HepG2 (cell line): Measurements from ENCODE around the gene DAZAP1. TPM values are rescaled to one million over a fixed set of nuclear protein-coding genes. Genes with fewer than 3 reads are reported as not detected.
A peak's percentile ranks its signal among the peaks of the same experiment; 100 is the strongest.

Experiments
- ATAC-seq: fragments of 200-7000 bp; cut with Tn5 transposase; 3 replicates; pipeline ENCODE4 v1.9.1; 2020; ENCODE audit warnings: mild to moderate bottlenecking, moderate library complexity
- BruUV-seq: library from RNA; stranded (reverse); fragments of 400-500 nt; replicated peaks from 2 replicates; lab custom pipeline; 2021; lab: Mats Ljungman, UMichigan
- CTCF ChIA-PET: fragments of 300-600 bp; formaldehyde crosslinking; extraction: SDS; loops from one replicate; lab custom pipeline; 2021; ENCODE audit warnings: low total read pairs, inconsistent platforms, low intra/inter-chr PET ratio; lab: Yijun Ruan, JAX
- POLR2A ChIA-PET: fragments of 350-600 bp; sonication (Branson Sonifier 250); formaldehyde crosslinking; loops from one replicate; lab custom pipeline; 2020; ENCODE audit warnings: antibody characterized with exemption, inconsistent platforms; lab: Yijun Ruan, JAX
- DNase-seq: peaks from one replicate; pipeline ENCODE4 v3.0.0-alpha.2; 2015; ENCODE audit warnings: low spot score
- FAIRE-seq: peaks from 3 replicates; lab custom pipeline; 2011; peaks lifted over from hg19 to GRCh38; lab: Jason Lieb, UNC
- H2AFZ ChIP-seq: one replicate; pipeline ENCODE4 v1.6.1; 2011; ENCODE audit warnings: low read length, inconsistent platforms
- H3K27ac ChIP-seq: fragments of 300-600 bp; 3 replicates; pipeline ENCODE4 v1.8.0; 2011; ENCODE audit warnings: mixed run types, mild to moderate bottlenecking, mixed read lengths, low read length, inconsistent platforms; ENCODE audit not compliant: insufficient read depth; ENCODE audit errors: extremely low read length
- H3K27me3 ChIP-seq, 2 experiments: fragments of 200-600 bp in 1 of 2; 2 replicates in 1 of 2; 3 replicates in 1 of 2; pipeline versions ENCODE4 v1.6.0 to v1.8.0; 2011; ENCODE audit warnings: low read length in 2 of 2, mild to moderate bottlenecking in 2 of 2, moderate library complexity in 2 of 2, inconsistent platforms in 1 of 2; ENCODE audit not compliant: insufficient read depth in 2 of 2, control insufficient read depth in 1 of 2
- H3K36me3 ChIP-seq, 2 experiments: fragments of 200-600 bp in 1 of 2; replicated peaks in 1 of 2; 2 replicates in 1 of 2; 3 replicates in 1 of 2; pipeline versions ENCODE4 v1.5.1 to v1.8.0; 2011; ENCODE audit warnings: low read length in 2 of 2, inconsistent platforms in 1 of 2; ENCODE audit not compliant: insufficient read depth in 2 of 2, control insufficient read depth in 1 of 2
- H3K4me1 ChIP-seq: 2 replicates; pipeline ENCODE4 v1.5.1; 2012; ENCODE audit warnings: low read length, inconsistent platforms; ENCODE audit not compliant: insufficient read depth
- H3K4me2 ChIP-seq: 2 replicates; pipeline ENCODE4 v1.6.0; 2011; ENCODE audit warnings: low read depth, low read length, inconsistent platforms
- H3K4me3 ChIP-seq, 3 experiments: fragments of 200-600 bp in 1 of 3; sonication (generic), shearing (Covaris generic) in 1 of 3; replicated peaks in 1 of 3; 2 replicates each; pipeline ENCODE4 v1.5.1; 2011 to 2016; ENCODE audit warnings: low read length in 3 of 3, inconsistent platforms in 2 of 3, low read depth in 2 of 3, mild to moderate bottlenecking in 2 of 3, control low read depth in 1 of 3, mixed read lengths in 1 of 3; ENCODE audit not compliant: insufficient read depth in 1 of 3
- H3K79me2 ChIP-seq: one replicate; pipeline ENCODE4 v1.6.1; 2011; ENCODE audit warnings: low read length, inconsistent platforms; ENCODE audit not compliant: insufficient read depth
- H3K9ac ChIP-seq: 2 replicates; pipeline ENCODE4 v1.6.0; 2011; ENCODE audit warnings: mild to moderate bottlenecking, low read depth, low read length, inconsistent platforms; ENCODE audit not compliant: insufficient read depth
- H3K9me3 ChIP-seq: 2 replicates; pipeline ENCODE4 v1.5.1; 2012; ENCODE audit warnings: mild to moderate bottlenecking, low read length
- H4K20me1 ChIP-seq: 2 replicates; pipeline ENCODE4 v1.6.0; 2011; ENCODE audit warnings: inconsistent platforms, mild to moderate bottlenecking, low read length, moderate library complexity; ENCODE audit not compliant: insufficient read depth
- CHD4 ChIP-seq: fragments of 200-600 bp; sonication (generic); IDR thresholded peaks from 2 replicates; pipeline ENCODE4 v1.7.0; 2017; ENCODE audit warnings: mild to moderate bottlenecking, low read length, borderline replicate concordance
- FOXA3 ChIP-seq: IDR thresholded peaks from 2 replicates; pipeline ENCODE4 v1.6.1; 2016; ENCODE audit warnings: missing genetic modification reagents, missing compliant biosample characterization
- ISL2 ChIP-seq: sonication (generic); formaldehyde crosslinking; IDR thresholded peaks from 2 replicates; pipeline ENCODE4 v1.5.0; 2020; ENCODE audit warnings: missing genetic modification reagents
- NR2F2 ChIP-seq: IDR thresholded peaks from 2 replicates; pipeline ENCODE4 v1.6.1; 2012; ENCODE audit warnings: low read depth, inconsistent platforms, borderline replicate concordance
- SOX13 ChIP-seq, 3 experiments: fragments of 450-650 bp in 1 of 3; sonication (generic) in 1 of 3; formaldehyde crosslinking in 1 of 3; IDR thresholded peaks in 2 of 3; conservative IDR thresholded peaks in 1 of 3; 2 replicates each; pipeline versions ENCODE4 v1.5.0 to v1.6.1; 2016 to 2020; ENCODE audit warnings: antibody characterized with exemption in 1 of 3, mild to moderate bottlenecking in 1 of 3, missing compliant biosample characterization in 1 of 3, missing genetic modification reagents in 1 of 3, moderate library complexity in 1 of 3
- STAT6 ChIP-seq: sonication (generic); formaldehyde crosslinking; IDR thresholded peaks from 2 replicates; pipeline ENCODE4 v1.4.0; 2020; ENCODE audit warnings: missing genetic modification reagents, mild to moderate bottlenecking, borderline replicate concordance
- ZNF234 ChIP-seq: sonication (generic); formaldehyde crosslinking; conservative IDR thresholded peaks from 2 replicates; pipeline ENCODE4 v1.5.1; 2020; ENCODE audit warnings: mild to moderate bottlenecking, missing genetic modification reagents
- ZNF446 ChIP-seq: sonication (generic); formaldehyde crosslinking; IDR thresholded peaks from 2 replicates; pipeline ENCODE4 v1.5.0; 2020; ENCODE audit warnings: mild to moderate bottlenecking, missing genetic modification reagents
- ZNF776 ChIP-seq: sonication (generic); formaldehyde crosslinking; IDR thresholded peaks from 2 replicates; pipeline ENCODE4 v1.4.0; 2020; ENCODE audit warnings: mild to moderate bottlenecking, missing genetic modification reagents
- WGBS: methylation state at CpG from one replicate; pipeline ENCODE4 v1.1.6; 2017; ENCODE audit warnings: low lambda C conversion rate; 5-methylcytosine and 5-hydroxymethylcytosine counted together
- in situ Hi-C: cut with HindIII; loops from 2 replicates; pipeline ENCODE4 v1.10.0; 2017; ENCODE audit warnings: low pct_unique_long_range_greater_than_20kb; ENCODE audit not compliant: extremely low pct_ligation_motif_present
- intact Hi-C: fragments of 100-400 bp; cut with micrococcal nuclease; formaldehyde crosslinking; loops from one replicate; pipeline ENCODE4 v1.10.0; 2022; ENCODE audit not compliant: unreplicated experiment
- polyA plus RNA-seq, 8 experiments: library from polyadenylated mRNA; depleted of rRNA in 3 of 8; stranded (reverse) in 7 of 8; unstranded in 1 of 8; fragments of >200 nt; fragmentation: Illumina TruSeq in 4 of 8; extraction: Trizol in 4 of 8; gene quantifications; 2 replicates each; pipeline versions ENCODE4 v1.2.1 to v1.2.3, GENCODE V29; 2011 to 2016; ENCODE audit warnings: low read depth in 4 of 8, missing spikeins in 1 of 8, mixed read lengths in 1 of 8; ENCODE audit not compliant: insufficient read depth in 1 of 8
- total RNA-seq, 5 experiments: library from RNA; depleted of rRNA; stranded (reverse); fragments of >200 nt; fragmentation: Illumina TruSeq; extraction: Trizol; gene quantifications; 2 replicates each; pipeline ENCODE4 v1.2.3, GENCODE V29; 2016; ENCODE audit warnings: low read depth in 1 of 5

Gene DAZAP1
- total and polyA plus RNA-seq, 2 of the 13 experiments (the other 11 are each of a cell fraction or from before 2014, with no cell fraction given): 63.3 to 79.2 TPM

GRCh38 chr19:1383017-1383311 lies 24.4 kb upstream of the DAZAP1 start:
- H3K9ac ChIP-seq: no peak overlapping the region

More at GRCh38 chr19:1383017-1383311, 24.4 kb upstream of the DAZAP1 start:
- no peak overlapping the region for H3K27ac ChIP-seq
- no peaks in the 10 kb centered on the region; a peak in 1 of 5 replicates for H3K27me3 ChIP-seq
- ATAC-seq (peak; percentile 34; the same call in 2 of the 3 replicates), FAIRE-seq (no peak), DNase-seq (no peak)
- no peaks in the 10 kb centered on the region for H4K20me1 ChIP-seq
- H3K9me3 ChIP-seq: no peaks in the 10 kb centered on the region
- peak overlapping the region in 2 of 3 experiments; percentile 3 to 95; a peak in 1 of 6 replicates for H3K4me3 ChIP-seq
- peaks cover 13% of the 10 kb centered on the region for H3K79me2 ChIP-seq
- H3K4me2 ChIP-seq: peak overlapping the region; percentile 50; the same call in 1 of the 2 replicates
- ChIA-PET POLR2A (interaction anchor here (1.0 to 3.4 kb wide), 7 partner anchors 9 to 139 kb away, joined by 3 to 24 read pairs (median 7); partner anchors contain the start of gene CIRBP), CTCF (no interaction called here)
- no peak overlapping the region for H2AFZ ChIP-seq
- in situ Hi-C loops: no loop called here
- peaks cover 0 to under 1% of the 10 kb centered on the region in 2 experiments; a peak in 2 of 5 replicates for H3K36me3 ChIP-seq
- H3K4me1 ChIP-seq: peaks cover 43% of the 10 kb centered on the region
- 14% methylated on average over 9 of the region's 9 CpGs for WGBS
- intact Hi-C loops: no loop called here
- TF ChIP-seq ISL2 (CRISPR knock-in tag) (no peak), CHD4 (peak; percentile 66; the same call in 1 of the 2 replicates), SOX13 (IDR thresholded peaks at IDR 0.05) (no peak), SOX13 (CRISPR knock-in tag; conservative IDR thresholded peaks at IDR 0.05 in 1 of 2, IDR thresholded peaks at IDR 0.05 in 1 of 2) (0 out of 4 replicates have a peak, but pooled peaks of 1 of the 2 experiments have one; percentile 9), ZNF776 (no peak), STAT6 (no peak), FOXA3 (CRISPR knock-in tag) (no peak), ZNF234 (CRISPR knock-in tag) (no peak), ZNF446 (CRISPR knock-in tag) (no peak), NR2F2 (no peak)
- no TSS peak for BruUV-seq
